Hepatocyte (in vitro differentiated cells): ENCODE results near the gene SEMA3D. TPM values are rescaled to one million over a fixed set of nuclear protein-coding genes. Genes with fewer than 3 reads are reported as not detected.

Experiments used
- DNase-seq: peaks from one replicate; pipeline ENCODE4 v3.0.0-alpha.2; 2016; ENCODE audit warnings: low spot score
- H2AFZ ChIP-seq: fragments of 200-600 bp; sonication (generic); 2 replicates; pipeline ENCODE4 v1.6.0; 2016; ENCODE audit warnings: antibody characterized with exemption, mild to moderate bottlenecking
- H3K27ac ChIP-seq: fragments of 200-600 bp; sonication (generic); 2 replicates; pipeline ENCODE4 v1.5.1; 2016; ENCODE audit warnings: mild to moderate bottlenecking
- H3K27me3 ChIP-seq: fragments of 200-600 bp; sonication (generic); 2 replicates; pipeline ENCODE4 v1.6.1; 2016
- H3K36me3 ChIP-seq: fragments of 200-600 bp; sonication (generic); replicated peaks from 2 replicates; pipeline ENCODE4 v1.5.1; 2016; ENCODE audit warnings: low read depth; ENCODE audit not compliant: insufficient read depth
- H3K4me1 ChIP-seq: fragments of 200-600 bp; sonication (generic); 2 replicates; pipeline ENCODE4 v1.5.1; 2016; ENCODE audit warnings: mild to moderate bottlenecking, moderate library complexity; ENCODE audit not compliant: insufficient read depth
- H3K4me2 ChIP-seq: fragments of 200-600 bp; sonication (generic); 2 replicates; pipeline ENCODE4 v1.6.0; 2016
- H3K4me3 ChIP-seq: fragments of 200-600 bp; sonication (generic); 2 replicates; pipeline ENCODE4 v1.5.1; 2016; ENCODE audit warnings: mild to moderate bottlenecking
- H3K79me2 ChIP-seq: fragments of 200-600 bp; sonication (generic); 2 replicates; pipeline ENCODE4 v1.6.0; 2017; ENCODE audit warnings: mild to moderate bottlenecking
- H3K9me2 ChIP-seq: fragments of 200-600 bp; sonication (generic); replicated peaks from 2 replicates; pipeline ENCODE4 v1.6.0; 2017; ENCODE audit warnings: mild to moderate bottlenecking; ENCODE audit not compliant: insufficient read depth
- H3K9me3 ChIP-seq: fragments of 200-600 bp; sonication (generic); 2 replicates; pipeline ENCODE4 v1.5.1; 2016; ENCODE audit warnings: low read depth, mild to moderate bottlenecking
- H4K20me1 ChIP-seq: fragments of 200-600 bp; sonication (generic); 2 replicates; pipeline ENCODE4 v1.6.0; 2016; ENCODE audit warnings: mild to moderate bottlenecking; ENCODE audit not compliant: insufficient read depth, poor library complexity, severe bottlenecking
- EZH2 ChIP-seq: fragments of 200-600 bp; sonication (generic); IDR thresholded peaks from 2 replicates; pipeline ENCODE4 v1.6.1; 2016; ENCODE audit warnings: antibody characterized with exemption, mild to moderate bottlenecking, borderline replicate concordance
- EZH2phosphoT487 ChIP-seq: fragments of 200-600 bp; sonication (generic); IDR thresholded peaks from one replicate; pipeline ENCODE4 v1.6.1; 2018; ENCODE audit warnings: antibody characterized with exemption, mild to moderate bottlenecking, low read depth, moderate library complexity; ENCODE audit not compliant: unreplicated experiment, severe bottlenecking
- WGBS: methylation state at CpG from one replicate; pipeline ENCODE4 v1.1.6; 2016; ENCODE audit warnings: low lambda C conversion rate; ENCODE audit errors: missing lambda C conversion rate; 5-methylcytosine and 5-hydroxymethylcytosine counted together
- polyA plus RNA-seq: library from polyadenylated mRNA; unstranded; fragments of >200 nt; fragmentation: Nextera tagmentation; extraction: Ambion mirVana; gene quantifications from 2 replicates; pipeline ENCODE4 v1.2.1, GENCODE V29; 2016
- total RNA-seq: library from RNA; depleted of rRNA; stranded (reverse); fragments of >200 nt; gene quantifications from 2 replicates; pipeline ENCODE4 v1.2.3, GENCODE V29; 2014
- TF ChIP-seq, protein P1 (sequence below): fragments of 200-600 bp; sonication (generic); IDR thresholded peaks from 2 replicates; pipeline ENCODE4 v1.5.1; 2016; ENCODE audit warnings: antibody characterized with exemption, mild to moderate bottlenecking; ENCODE audit not compliant: poor library complexity

The SEMA3D gene
- total and polyA plus RNA-seq, 2 experiments from 2014 or later, result 18.7 to 44.9 TPM

DNA sequence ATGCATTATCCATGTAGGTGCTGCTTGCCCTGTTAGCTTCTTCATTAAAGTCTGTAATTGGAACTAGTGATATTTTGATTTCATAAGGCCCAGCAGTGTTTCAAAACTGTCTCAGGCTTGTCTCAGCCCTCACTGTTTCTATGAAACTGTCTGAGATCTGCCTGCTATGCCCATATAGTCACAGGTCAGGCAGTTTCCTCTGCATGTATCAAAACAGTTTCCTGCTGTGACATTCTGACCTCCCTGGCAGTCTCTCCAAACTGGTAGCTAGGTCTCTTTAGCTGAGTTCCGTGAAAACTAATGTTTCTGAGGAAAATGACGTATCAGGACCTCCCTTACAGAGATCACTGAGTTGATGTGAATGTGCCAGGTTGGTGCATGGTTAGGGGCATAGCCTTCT lies 18.9 kb upstream of the SEMA3D start:
- H2AFZ ChIP-seq, result no peak overlapping the region
- no peak for DNase-seq
- no peaks in the 10 kb centered on the region for H4K20me1 ChIP-seq
- 73% methylated on average over 2 of the region's 2 CpGs for WGBS
- no peaks in the 10 kb centered on the region for H3K79me2 ChIP-seq
- H3K4me2 ChIP-seq, result no peak overlapping the region
- no peaks in the 10 kb centered on the region for H3K4me1 ChIP-seq
- H3K9me3 ChIP-seq, result no peaks in the 10 kb centered on the region
- H3K4me3 ChIP-seq, result no peak overlapping the region
- H3K27ac ChIP-seq, result no peak overlapping the region
- no peaks in the 10 kb centered on the region for H3K9me2 ChIP-seq
- no peak for TF ChIP-seq EZH2phosphoT487
- TF ChIP-seq, protein P1, sequence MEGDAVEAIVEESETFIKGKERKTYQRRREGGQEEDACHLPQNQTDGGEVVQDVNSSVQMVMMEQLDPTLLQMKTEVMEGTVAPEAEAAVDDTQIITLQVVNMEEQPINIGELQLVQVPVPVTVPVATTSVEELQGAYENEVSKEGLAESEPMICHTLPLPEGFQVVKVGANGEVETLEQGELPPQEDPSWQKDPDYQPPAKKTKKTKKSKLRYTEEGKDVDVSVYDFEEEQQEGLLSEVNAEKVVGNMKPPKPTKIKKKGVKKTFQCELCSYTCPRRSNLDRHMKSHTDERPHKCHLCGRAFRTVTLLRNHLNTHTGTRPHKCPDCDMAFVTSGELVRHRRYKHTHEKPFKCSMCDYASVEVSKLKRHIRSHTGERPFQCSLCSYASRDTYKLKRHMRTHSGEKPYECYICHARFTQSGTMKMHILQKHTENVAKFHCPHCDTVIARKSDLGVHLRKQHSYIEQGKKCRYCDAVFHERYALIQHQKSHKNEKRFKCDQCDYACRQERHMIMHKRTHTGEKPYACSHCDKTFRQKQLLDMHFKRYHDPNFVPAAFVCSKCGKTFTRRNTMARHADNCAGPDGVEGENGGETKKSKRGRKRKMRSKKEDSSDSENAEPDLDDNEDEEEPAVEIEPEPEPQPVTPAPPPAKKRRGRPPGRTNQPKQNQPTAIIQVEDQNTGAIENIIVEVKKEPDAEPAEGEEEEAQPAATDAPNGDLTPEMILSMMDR, result no peak
- TF ChIP-seq EZH2, result no peak
- H3K27me3 ChIP-seq, result no peaks in the 10 kb centered on the region
- no peaks in the 10 kb centered on the region for H3K36me3 ChIP-seq

DNA sequence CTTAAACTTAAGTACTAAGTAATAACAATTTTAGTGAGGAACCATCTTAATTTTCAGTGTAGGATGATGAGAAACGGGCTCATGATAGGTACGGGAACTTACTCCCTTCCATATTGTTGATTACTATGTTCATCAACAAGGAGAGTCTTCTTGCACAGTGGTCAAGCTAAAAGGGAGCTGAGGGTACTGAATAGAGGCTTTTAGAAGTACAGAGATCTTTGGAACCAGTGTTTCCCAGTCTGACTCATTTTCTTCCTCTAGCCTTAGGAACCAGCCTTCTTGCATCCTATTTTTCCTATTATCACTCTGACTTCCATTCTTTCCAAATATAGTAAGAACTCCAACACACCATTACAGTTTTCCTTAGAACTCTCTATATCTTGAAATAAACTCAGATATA lies 17.6 kb upstream of the SEMA3D start:
- Histone ChIP-seq H3K79me2 (no peaks in the 10 kb centered on the region), H4K20me1 (no peaks in the 10 kb centered on the region), H3K4me2 (no peak overlapping the region), H3K36me3 (no peaks in the 10 kb centered on the region), H3K27me3 (no peaks in the 10 kb centered on the region), H3K4me1 (no peaks in the 10 kb centered on the region), H3K4me3 (no peak overlapping the region), H3K9me2 (no peaks in the 10 kb centered on the region), H2AFZ (no peak overlapping the region), H3K27ac (no peak overlapping the region), H3K9me3 (no peaks in the 10 kb centered on the region)
- WGBS, result 81% methylated on average over 2 of the region's 2 CpGs
- no peak for DNase-seq
- TF ChIP-seq, protein P1, result no peak
- no peak for TF ChIP-seq EZH2
- no peak for TF ChIP-seq EZH2phosphoT487

GRCh38 chr7:85204061-85204460 lies 17.2 kb upstream of the SEMA3D start:
- H3K9me2 ChIP-seq, result no peaks in the 10 kb centered on the region
- H3K79me2 ChIP-seq, result no peaks in the 10 kb centered on the region
- H3K27ac ChIP-seq, result no peak overlapping the region
- no peak for DNase-seq
- no peak for TF ChIP-seq EZH2phosphoT487
- TF ChIP-seq EZH2, result no peak
- TF ChIP-seq, protein P1, result no peak
- H3K4me1 ChIP-seq, result no peaks in the 10 kb centered on the region
- H4K20me1 ChIP-seq, result no peaks in the 10 kb centered on the region
- WGBS, result 85% methylated on average over 2 of the region's 2 CpGs
- H3K36me3 ChIP-seq, result no peaks in the 10 kb centered on the region
- no peaks in the 10 kb centered on the region for H3K9me3 ChIP-seq
- no peak overlapping the region for H3K4me2 ChIP-seq
- no peak overlapping the region for H2AFZ ChIP-seq
- H3K4me3 ChIP-seq, result no peak overlapping the region
- H3K27me3 ChIP-seq, result no peaks in the 10 kb centered on the region

GRCh38 chr7:85201209-85201608 lies 14.4 kb upstream of the SEMA3D start:
- no peaks in the 10 kb centered on the region for H3K27me3 ChIP-seq
- no peaks in the 10 kb centered on the region for H3K9me2 ChIP-seq
- WGBS, result 93% methylated on average over 2 of the region's 2 CpGs
- H3K27ac ChIP-seq, result no peak overlapping the region
- TF ChIP-seq, protein P1, result no peak
- no peak for TF ChIP-seq EZH2
- TF ChIP-seq EZH2phosphoT487, result no peak
- no peaks in the 10 kb centered on the region for H3K36me3 ChIP-seq
- no peaks in the 10 kb centered on the region for H3K9me3 ChIP-seq
- H4K20me1 ChIP-seq, result no peaks in the 10 kb centered on the region
- no peak overlapping the region for H2AFZ ChIP-seq
- H3K79me2 ChIP-seq, result no peaks in the 10 kb centered on the region
- no peak for DNase-seq
- no peaks in the 10 kb centered on the region for H3K4me1 ChIP-seq
- no peak overlapping the region for H3K4me2 ChIP-seq
- no peak overlapping the region for H3K4me3 ChIP-seq
